HPDE6-E6E7 (cell line): ENCODE data around the gene ETV3.
"Not testable (repeated sequence)": the region's sequence is repeated elsewhere in the genome, so short reads cannot be mapped to it uniquely, and the experiment has no call there.

ENCODE experiments used
- DNase-seq: peaks from one replicate; pipeline ENCODE4 v3.0.0; 2011; ENCODE audit warnings: missing footprints; ENCODE audit errors: extremely low spot score

ETV3 gene

GRCh38 chr1:157112186-157112867, 25.9 kb downstream of the ETV3 start:
- DNase-seq, result no peak

DNA sequence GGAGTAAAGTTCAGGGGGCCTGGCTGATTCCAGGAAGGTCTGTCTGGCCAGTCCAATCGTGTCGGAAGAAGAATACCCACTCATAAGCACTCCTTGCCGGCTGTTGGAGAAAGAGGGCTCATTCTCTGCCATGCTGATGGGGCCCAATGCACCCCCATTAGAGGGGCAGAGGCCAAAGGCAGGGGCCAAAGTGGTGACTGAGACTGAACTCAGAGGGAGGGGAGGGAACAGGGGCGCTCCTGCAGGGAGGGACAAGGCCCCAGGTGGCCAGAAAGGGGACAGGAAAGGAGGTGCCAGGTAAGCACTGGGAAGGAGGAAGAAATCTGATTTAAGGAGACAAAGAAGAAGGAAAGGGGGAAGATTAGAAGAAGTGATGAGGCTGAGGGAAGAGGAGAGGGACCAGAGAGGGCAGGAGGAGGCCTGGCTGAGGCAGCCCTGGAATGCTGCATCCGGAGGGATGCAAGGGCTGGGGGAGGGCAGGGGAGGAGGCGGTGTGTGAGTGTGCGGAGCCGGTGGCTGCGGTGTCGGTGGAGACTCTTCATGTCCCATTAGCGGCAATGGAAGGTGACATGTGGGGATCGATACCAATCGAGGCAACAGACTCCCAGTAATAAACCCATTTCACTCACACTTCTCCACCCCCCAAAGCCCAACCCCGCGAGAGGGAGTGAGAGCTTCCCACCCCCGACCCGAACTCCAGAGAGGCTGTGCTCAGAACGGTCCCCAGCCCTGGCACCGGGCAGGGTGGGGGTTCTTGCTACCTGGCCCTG, 26.6 kb downstream of the ETV3 start:
- DNase-seq, result no peak

DNA sequence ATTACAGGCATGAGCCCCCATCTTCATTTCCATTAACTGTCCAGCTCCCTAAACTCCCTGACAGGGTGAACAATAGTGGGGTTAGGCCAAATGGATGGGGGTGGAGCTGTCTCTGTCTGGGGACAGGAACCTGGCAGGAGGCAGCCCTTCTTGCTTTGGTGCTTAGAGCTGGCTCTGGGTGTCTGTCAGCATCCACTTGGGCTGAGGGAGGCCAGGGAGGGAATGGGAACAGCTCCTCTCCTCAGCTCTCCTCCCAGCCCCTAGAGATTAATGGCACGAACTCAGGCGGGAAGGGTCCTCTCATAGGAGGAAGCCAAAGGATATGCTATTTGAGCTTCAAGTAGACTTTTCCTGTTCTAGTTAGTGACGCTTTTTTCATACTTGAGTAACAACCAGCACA, 27.5 kb downstream of the ETV3 start:
- no peak for DNase-seq

- no peak for DNase-seq
These were observed 28.2 kb downstream of the ETV3 start for GRCh38 chr1:157110003-157110402.

GRCh38 chr1:157108448-157108847, 29.7 kb downstream of the ETV3 start:
- no peak for DNase-seq

GRCh38 chr1:157107702-157108101, 30.5 kb downstream of the ETV3 start:
- no peak for DNase-seq

DNA sequence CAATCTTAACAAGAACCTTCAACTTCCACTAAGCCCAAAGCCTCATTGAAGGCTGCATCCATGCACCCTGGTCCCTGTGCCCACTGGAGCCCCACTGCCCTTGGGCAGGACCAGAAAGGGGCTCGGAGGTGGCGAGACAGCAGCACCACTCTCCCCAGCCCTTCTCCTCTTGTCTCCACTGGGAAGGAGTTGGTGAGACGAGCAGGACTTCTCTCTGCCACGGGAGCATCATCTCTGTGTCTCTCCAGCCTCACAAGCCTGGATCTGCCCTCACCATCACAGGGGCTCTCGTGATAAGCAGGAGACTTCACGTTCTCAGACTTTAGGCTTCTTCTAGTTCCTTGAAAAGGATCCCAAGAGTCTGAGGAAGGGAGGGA, 31.4 kb downstream of the ETV3 start:
- DNase-seq, result no peak

- DNase-seq, result peak; percentile 93
These were observed 32.0 kb downstream of the ETV3 start for GRCh38 chr1:157105988-157106812.

DNA sequence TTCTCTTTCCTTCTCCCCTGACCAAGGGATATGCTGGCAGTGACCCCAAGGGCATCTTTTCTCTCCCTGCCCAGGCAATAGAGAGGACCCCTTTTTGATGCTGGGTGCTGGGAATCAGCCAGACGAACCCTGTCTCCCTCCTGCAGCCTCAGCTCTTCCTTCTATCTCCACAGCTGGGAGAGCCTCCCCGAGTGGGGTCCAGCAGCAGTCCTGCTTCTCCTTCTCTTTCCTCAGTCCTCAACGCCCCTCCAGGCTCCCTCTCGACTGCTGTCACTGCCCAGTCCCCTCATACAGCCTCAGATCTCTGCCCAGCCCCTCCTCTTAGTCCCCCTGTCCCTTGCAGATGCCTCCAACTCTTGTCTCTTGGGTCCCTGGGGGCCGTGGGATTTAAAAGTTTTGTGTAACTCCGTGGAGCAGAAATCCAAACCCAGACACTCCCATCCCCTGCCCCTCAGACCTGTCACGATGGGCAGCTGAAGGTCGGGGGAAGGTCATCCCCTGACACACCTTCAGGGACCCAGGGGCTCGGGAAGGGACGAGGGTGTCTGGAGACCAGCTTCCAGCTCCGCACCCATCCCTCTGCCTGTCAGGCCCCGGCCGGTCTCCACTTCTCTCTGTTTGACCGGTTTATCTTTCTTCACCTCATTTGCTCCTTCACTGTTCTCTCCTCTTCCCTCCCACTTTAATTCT, 32.8 kb downstream of the ETV3 start:
- DNase-seq, result no peak

- peak; percentile 42 for DNase-seq
These were observed 33.4 kb downstream of the ETV3 start for GRCh38 chr1:157104598-157105293.

GRCh38 chr1:157103268-157103667, 34.9 kb downstream of the ETV3 start:
- no peak for DNase-seq

DNA sequence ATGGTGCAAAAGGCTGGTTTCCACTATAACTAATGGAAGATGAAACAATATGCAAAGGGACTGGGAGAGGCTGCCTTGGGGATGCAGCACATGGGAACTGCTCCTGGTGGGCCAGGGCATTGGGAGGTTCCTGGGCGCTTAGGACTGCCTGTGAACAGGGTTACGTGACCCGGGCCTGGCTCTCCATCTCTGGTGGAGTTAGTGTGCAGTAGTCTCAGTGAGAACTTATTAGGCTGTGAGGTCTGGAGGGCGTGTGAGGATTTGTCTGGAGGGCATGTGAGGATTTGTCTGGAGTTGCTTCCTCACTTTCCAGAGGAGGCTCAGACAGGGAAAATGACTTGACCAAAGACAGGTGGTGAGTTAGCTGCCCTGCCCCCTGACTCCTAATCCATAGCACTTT, 37.0 kb downstream of the ETV3 start:
- DNase-seq, result no peak

- DNase-seq, result no peak
These were observed 38.6 kb downstream of the ETV3 start, which contains the start of gene ETV3L for GRCh38 chr1:157099633-157100009. TSS of gene ETV3L (minus strand) at chr1:157099808. CDS start at chr1:157099523, 285 bp downstream.

DNA sequence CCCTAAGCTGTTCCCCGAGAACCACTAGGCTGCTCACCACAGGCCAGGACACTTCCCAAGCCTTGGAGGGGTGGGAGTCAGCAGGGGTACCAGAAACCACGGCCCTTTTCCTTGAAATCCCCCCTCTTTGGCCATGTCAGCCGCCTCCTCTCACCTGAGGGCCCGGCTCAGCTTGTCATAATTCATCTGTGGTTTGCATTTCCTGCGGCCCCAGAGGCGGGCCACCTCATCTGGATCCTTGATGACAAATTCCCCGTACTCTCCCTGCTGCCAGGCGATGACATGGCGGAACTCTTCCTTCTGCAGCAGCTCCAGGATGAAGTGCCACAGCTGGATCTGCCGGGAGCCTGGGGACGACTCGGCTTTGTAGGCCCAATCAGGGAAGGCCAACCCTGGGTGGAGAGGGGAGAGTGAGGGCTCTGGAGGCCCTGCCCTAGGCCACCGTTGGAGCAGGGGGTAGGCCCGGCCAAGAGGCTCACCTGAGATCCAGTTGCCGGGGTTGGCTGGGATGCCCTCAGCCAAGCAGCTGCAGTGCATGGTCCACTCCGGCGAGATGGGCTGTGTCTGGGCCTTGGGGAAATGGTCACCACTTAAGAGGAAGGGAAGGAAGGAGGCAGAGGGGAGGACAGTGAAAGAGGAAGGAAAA, 39.1 kb downstream of the ETV3 start:
- DNase-seq, result not testable (repeated sequence)

DNA sequence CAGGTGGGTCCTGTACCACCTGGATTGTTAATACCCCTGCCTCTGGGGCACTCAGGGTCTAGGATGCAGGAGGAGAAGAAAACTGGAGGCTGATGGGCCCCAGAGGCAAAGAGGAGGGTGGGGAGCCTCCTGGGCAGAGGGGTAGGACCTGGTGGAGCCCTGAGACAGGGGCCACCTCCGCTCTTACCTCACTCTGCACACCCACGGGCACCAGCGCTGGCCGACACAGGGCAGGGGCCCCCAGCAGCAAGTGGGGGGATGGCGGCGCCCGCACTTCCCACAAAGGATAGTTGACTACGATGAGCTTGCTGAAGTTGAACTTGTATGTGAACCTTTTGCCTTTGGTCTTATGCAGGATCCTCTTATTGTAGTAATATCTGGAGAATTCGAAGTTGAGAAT, 39.7 kb downstream of the ETV3 start:
- no peak for DNase-seq

- no peak for DNase-seq
These were observed 40.5 kb downstream of the ETV3 start for GRCh38 chr1:157097692-157098091.

DNA sequence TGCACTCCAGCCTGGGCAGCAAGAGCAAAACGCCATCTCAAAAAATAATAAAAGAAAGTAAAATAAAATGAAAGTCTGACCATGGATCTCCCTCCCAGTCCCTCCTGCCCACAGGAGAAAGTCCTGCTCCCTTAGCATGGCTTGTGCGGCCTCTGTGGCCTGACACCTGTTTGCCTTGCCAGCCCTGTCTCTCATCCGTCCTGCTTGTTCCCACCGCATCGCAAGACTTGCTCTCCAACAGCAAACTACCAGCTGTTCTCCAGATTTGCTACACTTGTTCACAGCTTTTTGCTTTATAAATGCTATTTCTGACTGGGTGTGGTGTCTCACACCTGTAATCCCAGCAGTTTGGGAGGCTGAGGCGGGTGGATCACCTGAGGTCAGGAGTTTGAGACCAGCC, 41.3 kb downstream of the ETV3 start:
- no peak for DNase-seq

DNA sequence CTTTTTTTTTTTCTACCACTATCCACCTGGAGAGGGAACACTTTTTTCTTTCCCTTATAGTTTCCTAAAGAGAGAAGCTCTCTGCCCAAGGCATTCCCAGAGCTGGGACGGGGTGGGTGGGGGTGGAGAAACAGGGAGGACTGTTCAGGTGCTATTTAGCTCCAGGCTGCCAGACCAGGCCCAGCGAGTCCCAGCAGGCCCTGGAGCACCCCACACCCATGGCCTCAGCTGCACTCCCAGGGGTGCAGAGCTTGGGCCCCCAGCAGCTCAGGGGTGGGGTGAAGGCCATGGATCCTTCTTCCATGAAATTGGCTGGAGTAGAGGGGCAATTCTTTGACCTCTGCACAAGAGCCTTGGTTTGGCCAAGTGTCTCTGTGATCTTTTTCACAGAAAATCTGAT, 42.6 kb downstream of the ETV3 start:
- no peak for DNase-seq

- no peak for DNase-seq
These were observed 43.1 kb downstream of the ETV3 start for GRCh38 chr1:157095091-157095490.

DNA sequence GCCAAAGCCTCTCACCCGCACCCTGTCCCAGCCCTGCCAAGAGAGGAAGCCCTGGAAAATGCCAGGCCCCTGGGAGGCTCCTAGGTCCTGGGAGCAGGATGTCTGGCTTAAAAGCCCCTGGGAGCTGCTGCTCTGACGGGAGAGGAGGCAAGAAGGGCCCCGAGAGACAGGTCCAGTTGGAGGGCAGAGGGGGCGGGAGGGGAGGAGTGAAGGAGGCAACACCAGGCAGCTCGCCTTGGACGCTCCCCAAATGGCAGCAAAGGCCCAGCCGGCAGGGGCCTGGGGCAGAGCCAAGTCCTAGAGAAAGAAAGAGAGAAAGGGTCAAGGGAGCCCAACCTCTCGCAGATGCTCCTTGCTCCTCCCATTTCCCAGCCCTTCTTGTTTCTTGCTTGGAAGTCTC, 45.4 kb downstream of the ETV3 start:
- DNase-seq, result no peak
